ENCODE results near the gene PPP2R1B. TPM values are rescaled to one million over a fixed set of nuclear protein-coding genes. Genes with fewer than 3 reads are reported as not detected.

PPP2R1B gene
- total and polyA plus RNA-seq, 2 donors (not counting 3 experiments of a cell fraction or from before 2014, with no cell fraction given) = 18.0 to 50.8 TPM

DNA sequence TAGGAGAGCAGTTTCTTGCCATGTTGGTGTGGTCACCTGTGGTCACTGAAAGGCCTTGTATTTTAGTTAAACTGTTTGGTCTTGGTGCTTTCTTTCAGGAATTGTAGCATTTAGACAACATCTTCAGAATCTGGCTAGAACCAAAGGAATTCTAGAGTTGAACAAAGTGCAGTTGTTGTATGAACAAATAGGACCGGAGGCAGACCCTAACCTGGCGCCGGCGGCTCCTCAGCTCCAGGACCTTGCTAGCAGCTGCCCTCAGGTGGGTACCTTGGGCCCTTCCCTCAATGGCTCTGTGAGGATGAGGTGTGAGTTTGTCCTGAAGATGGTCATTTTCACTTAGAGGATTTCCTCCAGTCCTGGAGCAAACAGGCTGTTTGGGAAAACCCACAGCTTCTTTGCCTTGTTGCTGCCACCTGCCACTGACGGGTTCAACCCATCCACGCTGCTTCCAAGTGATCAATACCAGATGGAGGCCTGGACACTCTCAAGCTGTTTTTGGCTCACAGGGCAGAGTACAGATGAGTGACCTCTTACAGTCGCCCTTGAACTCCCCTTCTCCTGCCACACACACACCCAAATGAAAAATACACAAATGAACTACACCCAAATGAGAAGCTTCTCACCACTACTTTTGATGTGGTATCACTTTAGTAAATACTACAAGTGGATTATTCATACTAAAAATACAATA, 45.2 kb downstream of the PPP2R1B start:
- FAIRE-seq = no peak
- Histone ChIP-seq H3K4me1 (ENCODE audit: control insufficient read depth, extremely low read depth, insufficient read depth, low read length) (peaks cover 6% of the 10 kb centered on the region), H3K4me3 (replicated peaks in 1 of 3; ENCODE audit: insufficient read depth in 1 of 3, low read depth in 1 of 3, low read length in 3 of 3) (no peak overlapping the region), H3K79me2 (ENCODE audit: control insufficient read depth, insufficient read depth, low read length) (no peaks in the 10 kb centered on the region), H3K36me3 (ENCODE audit: control insufficient read depth in 2 of 2, extremely low read depth in 1 of 2, insufficient read depth in 2 of 2, low read length in 2 of 2) (peaks cover 0 to 37% of the 10 kb centered on the region in 2 experiments), H3K9me3 (replicated peaks; ENCODE audit: control insufficient read depth, insufficient read depth, low read length) (no peaks in the 10 kb centered on the region), H3K27ac (ENCODE audit: insufficient read depth, low read depth, low read length) (no peak overlapping the region), H2AFZ (ENCODE audit: low read depth, low read length) (no peak overlapping the region), H3K9ac (replicated peaks; ENCODE audit: extremely low read depth, insufficient read depth, low read length) (no peak overlapping the region), H4K20me1 (replicated peaks; ENCODE audit: control insufficient read depth, extremely low read depth, insufficient read depth, low read length) (no peaks in the 10 kb centered on the region), H3K27me3 (ENCODE audit: control insufficient read depth in 2 of 2, insufficient read depth in 2 of 2, low read length in 2 of 2) (no peaks in the 10 kb centered on the region), H3K9me1 (replicated peaks; ENCODE audit: control insufficient read depth, extremely low read depth, insufficient read depth, low read length) (no peaks in the 10 kb centered on the region), H3K4me2 (ENCODE audit: insufficient read depth, low read length) (no peak overlapping the region)
- no TSS peak for BruUV-seq (replicated peaks)
- TF ChIP-seq, protein P1, sequence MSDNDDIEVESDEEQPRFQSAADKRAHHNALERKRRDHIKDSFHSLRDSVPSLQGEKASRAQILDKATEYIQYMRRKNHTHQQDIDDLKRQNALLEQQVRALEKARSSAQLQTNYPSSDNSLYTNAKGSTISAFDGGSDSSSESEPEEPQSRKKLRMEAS (IDR thresholded peaks at IDR 0.05; ENCODE audit: insufficient read depth, insufficient read length) = no peak
- TF ChIP-seq POLR2A (IDR thresholded peaks at IDR 0.05; ENCODE audit: low read depth, low read length) (no peak), GATA2 (IDR thresholded peaks at IDR 0.05; ENCODE audit: insufficient read depth, insufficient read length, low read depth, low read length) (no peak), MYC (IDR thresholded peaks at IDR 0.05; ENCODE audit: low read depth, low read length) (no peak), JUN (IDR thresholded peaks at IDR 0.05; ENCODE audit: borderline replicate concordance, insufficient read depth, insufficient read length, low read depth) (no peak), POLR2AphosphoS5 (IDR thresholded peaks at IDR 0.05; ENCODE audit: insufficient read depth, low read depth, low read length) (no peak), FOS (IDR thresholded peaks at IDR 0.05; ENCODE audit: borderline replicate concordance, insufficient read depth, low read length) (no peak), EZH2 (IDR thresholded peaks at IDR 0.05; ENCODE audit: borderline replicate concordance, low read depth, low read length, severe bottlenecking) (no peak)
- TF ChIP-seq, protein P2, sequence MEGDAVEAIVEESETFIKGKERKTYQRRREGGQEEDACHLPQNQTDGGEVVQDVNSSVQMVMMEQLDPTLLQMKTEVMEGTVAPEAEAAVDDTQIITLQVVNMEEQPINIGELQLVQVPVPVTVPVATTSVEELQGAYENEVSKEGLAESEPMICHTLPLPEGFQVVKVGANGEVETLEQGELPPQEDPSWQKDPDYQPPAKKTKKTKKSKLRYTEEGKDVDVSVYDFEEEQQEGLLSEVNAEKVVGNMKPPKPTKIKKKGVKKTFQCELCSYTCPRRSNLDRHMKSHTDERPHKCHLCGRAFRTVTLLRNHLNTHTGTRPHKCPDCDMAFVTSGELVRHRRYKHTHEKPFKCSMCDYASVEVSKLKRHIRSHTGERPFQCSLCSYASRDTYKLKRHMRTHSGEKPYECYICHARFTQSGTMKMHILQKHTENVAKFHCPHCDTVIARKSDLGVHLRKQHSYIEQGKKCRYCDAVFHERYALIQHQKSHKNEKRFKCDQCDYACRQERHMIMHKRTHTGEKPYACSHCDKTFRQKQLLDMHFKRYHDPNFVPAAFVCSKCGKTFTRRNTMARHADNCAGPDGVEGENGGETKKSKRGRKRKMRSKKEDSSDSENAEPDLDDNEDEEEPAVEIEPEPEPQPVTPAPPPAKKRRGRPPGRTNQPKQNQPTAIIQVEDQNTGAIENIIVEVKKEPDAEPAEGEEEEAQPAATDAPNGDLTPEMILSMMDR (IDR thresholded peaks at IDR 0.05; ENCODE audit: extremely low read depth in 1 of 2, insufficient read depth in 1 of 2, low read depth in 1 of 2, low read length in 2 of 2) = no peak
- ChIA-PET POLR2A (no interaction called here), CTCF (interaction anchor here (1.4 to 1.6 kb wide), 3 partner anchors 9 to 117 kb away, joined by 4 to 6 read pairs (median 4); no protein-coding TSS in a partner anchor)
- intact Hi-C loops (cut with micrococcal nuclease) = no loop called here
- DNase-seq (ENCODE audit: low read depth, low spot score) = no peak
- dilution Hi-C loops (cut with MboI; ENCODE audit: extremely low pct_ligation_motif_present, low sequenced_read_pairs) = no loop called here
